ENCODE data around the gene PRKD1. TPM values are rescaled to one million over a fixed set of nuclear protein-coding genes. Genes with fewer than 3 reads are reported as not detected.

The PRKD1 gene
- total RNA-seq, 4 donors from 2014 or later, result 3.5 to 6.4 (median 4.4) TPM

DNA sequence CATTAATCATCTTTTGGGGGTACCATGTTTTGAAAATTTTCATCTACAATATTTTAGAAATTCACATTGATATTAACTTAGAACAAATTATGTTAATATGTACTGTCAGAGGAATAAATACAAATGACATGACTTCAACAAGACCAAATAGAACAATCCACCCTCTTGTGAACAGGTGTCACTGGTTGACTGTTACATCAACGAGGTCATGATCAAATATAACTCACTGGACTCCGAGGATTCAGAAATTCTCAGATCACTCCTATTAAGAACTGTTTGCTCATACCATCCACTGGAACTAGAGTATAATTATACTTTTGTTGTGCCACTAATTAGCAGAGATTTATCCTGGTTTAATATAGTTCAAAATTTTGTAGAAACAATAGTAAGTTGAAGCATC is 318.8 kb downstream of the PRKD1 start:
- Histone ChIP-seq H3K36me3 (no peaks in the 10 kb centered on the region), H3K9me3 (no peaks in the 10 kb centered on the region), H3K4me3 (no peak overlapping the region), H3K4me1 (no peaks in the 10 kb centered on the region), H3K27ac (no peak overlapping the region), H3K27me3 (no peaks in the 10 kb centered on the region)
- in situ Hi-C loops (cut with MboI; ENCODE audit: low pct_ligation_motif_present in 1 of 4, low pct_unique_long_range_greater_than_20kb in 1 of 4, low sequenced_read_pairs in 3 of 4), result no loop called here
- TF ChIP-seq, protein P1, sequence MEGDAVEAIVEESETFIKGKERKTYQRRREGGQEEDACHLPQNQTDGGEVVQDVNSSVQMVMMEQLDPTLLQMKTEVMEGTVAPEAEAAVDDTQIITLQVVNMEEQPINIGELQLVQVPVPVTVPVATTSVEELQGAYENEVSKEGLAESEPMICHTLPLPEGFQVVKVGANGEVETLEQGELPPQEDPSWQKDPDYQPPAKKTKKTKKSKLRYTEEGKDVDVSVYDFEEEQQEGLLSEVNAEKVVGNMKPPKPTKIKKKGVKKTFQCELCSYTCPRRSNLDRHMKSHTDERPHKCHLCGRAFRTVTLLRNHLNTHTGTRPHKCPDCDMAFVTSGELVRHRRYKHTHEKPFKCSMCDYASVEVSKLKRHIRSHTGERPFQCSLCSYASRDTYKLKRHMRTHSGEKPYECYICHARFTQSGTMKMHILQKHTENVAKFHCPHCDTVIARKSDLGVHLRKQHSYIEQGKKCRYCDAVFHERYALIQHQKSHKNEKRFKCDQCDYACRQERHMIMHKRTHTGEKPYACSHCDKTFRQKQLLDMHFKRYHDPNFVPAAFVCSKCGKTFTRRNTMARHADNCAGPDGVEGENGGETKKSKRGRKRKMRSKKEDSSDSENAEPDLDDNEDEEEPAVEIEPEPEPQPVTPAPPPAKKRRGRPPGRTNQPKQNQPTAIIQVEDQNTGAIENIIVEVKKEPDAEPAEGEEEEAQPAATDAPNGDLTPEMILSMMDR (IDR thresholded peaks at IDR 0.05), result no peak
- TF ChIP-seq EP300 (IDR thresholded peaks at IDR 0.05; ENCODE audit: low read depth) (no peak), POLR2A (IDR thresholded peaks at IDR 0.05) (no peak), POLR2AphosphoS5 (IDR thresholded peaks at IDR 0.05) (no peak)
- DNase-seq, result no peak
- intact Hi-C loops (cut with DNase I; ENCODE audit: low total_unique reads), result no loop called here
- 80 to 86% methylated on average over 2 of the region's 2 CpGs for WGBS, 2 donors (ENCODE audit: low coverage in 1 of 2)

DNA sequence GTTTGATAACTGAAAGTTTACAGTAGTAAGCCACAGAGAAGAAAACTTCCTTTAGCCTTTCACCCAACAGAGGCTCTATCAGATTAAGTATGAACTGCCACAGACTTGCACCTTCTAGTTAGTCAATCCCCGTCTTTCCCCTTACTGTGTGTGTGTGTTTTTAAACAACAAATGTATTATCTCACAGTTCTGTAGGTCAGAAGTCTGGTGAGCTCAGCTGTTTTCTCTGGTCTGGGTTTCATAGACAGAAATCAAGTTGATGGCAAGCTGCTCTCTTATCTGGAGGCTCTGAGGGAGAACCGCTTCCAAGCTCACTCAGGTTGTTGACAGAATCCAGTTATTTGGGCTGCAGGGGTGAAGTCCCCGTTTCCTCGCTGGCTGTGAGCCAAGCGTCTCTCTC is 320.5 kb downstream of the PRKD1 start:
- H3K36me3 ChIP-seq, result no peaks in the 10 kb centered on the region

GRCh38 chr14:29603696-29604095 is 324.0 kb downstream of the PRKD1 start:
- no peaks in the 10 kb centered on the region for H3K9me3 ChIP-seq
- H3K36me3 ChIP-seq, result no peaks in the 10 kb centered on the region
- no peak overlapping the region for H3K4me3 ChIP-seq
- in situ Hi-C loops (cut with MboI; ENCODE audit: low pct_ligation_motif_present in 1 of 4, low pct_unique_long_range_greater_than_20kb in 1 of 4, low sequenced_read_pairs in 3 of 4) (no loop called here), intact Hi-C loops (cut with DNase I; ENCODE audit: low total_unique reads) (no loop called here)
- DNase-seq, result no peak
- H3K27ac ChIP-seq, result no peak overlapping the region
- WGBS, 2 donors (ENCODE audit: low coverage in 1 of 2), result 80 to 85% methylated on average over 3 of the region's 3 CpGs
- H3K4me1 ChIP-seq, result no peaks in the 10 kb centered on the region
- TF ChIP-seq POLR2AphosphoS5 (IDR thresholded peaks at IDR 0.05) (no peak), EP300 (IDR thresholded peaks at IDR 0.05; ENCODE audit: low read depth) (no peak), POLR2A (IDR thresholded peaks at IDR 0.05) (no peak)
- TF ChIP-seq, protein P1 (IDR thresholded peaks at IDR 0.05), result no peak
- H3K27me3 ChIP-seq, result no peaks in the 10 kb centered on the region

More for the DNA sequence above, 320.5 kb downstream of the PRKD1 start:
- no peaks in the 10 kb centered on the region for H3K9me3 ChIP-seq
- 83 to 100% methylated on average over 3 to 5 of the region's 5 CpGs for WGBS, 2 donors (ENCODE audit: low coverage in 1 of 2)
- no peak overlapping the region for H3K4me3 ChIP-seq
- in situ Hi-C loops (cut with MboI; ENCODE audit: low pct_ligation_motif_present in 1 of 4, low pct_unique_long_range_greater_than_20kb in 1 of 4, low sequenced_read_pairs in 3 of 4), result no loop called here
- H3K27ac ChIP-seq, result no peak overlapping the region
- TF ChIP-seq EP300 (IDR thresholded peaks at IDR 0.05; ENCODE audit: low read depth) (no peak), POLR2A (IDR thresholded peaks at IDR 0.05) (no peak), POLR2AphosphoS5 (IDR thresholded peaks at IDR 0.05) (no peak)
- TF ChIP-seq, protein P1 (IDR thresholded peaks at IDR 0.05), result no peak
- DNase-seq, result no peak
- no peaks in the 10 kb centered on the region for H3K27me3 ChIP-seq
- H3K4me1 ChIP-seq, result no peaks in the 10 kb centered on the region
- intact Hi-C loops (cut with DNase I; ENCODE audit: low total_unique reads), result no loop called here

- no peak overlapping the region for H3K27ac ChIP-seq
- DNase-seq, result no peak
- H3K36me3 ChIP-seq, result no peaks in the 10 kb centered on the region
- intact Hi-C loops (cut with DNase I; ENCODE audit: low total_unique reads), result no loop called here
- H3K4me1 ChIP-seq, result no peaks in the 10 kb centered on the region
- no peak overlapping the region for H3K4me3 ChIP-seq
- H3K9me3 ChIP-seq, result no peaks in the 10 kb centered on the region
- TF ChIP-seq EP300 (IDR thresholded peaks at IDR 0.05; ENCODE audit: low read depth), result no peak
- TF ChIP-seq POLR2A (IDR thresholded peaks at IDR 0.05), result no peak
- TF ChIP-seq, protein P1 (IDR thresholded peaks at IDR 0.05), result no peak
- TF ChIP-seq POLR2AphosphoS5 (IDR thresholded peaks at IDR 0.05), result no peak
- in situ Hi-C loops (cut with MboI; ENCODE audit: low pct_ligation_motif_present in 1 of 4, low pct_unique_long_range_greater_than_20kb in 1 of 4, low sequenced_read_pairs in 3 of 4), result no loop called here
- 85 to 88% methylated on average over 5 of the region's 5 CpGs for WGBS, 2 donors (ENCODE audit: low coverage in 1 of 2)
- no peaks in the 10 kb centered on the region for H3K27me3 ChIP-seq
Measured at GRCh38 chr14:29601616-29602015, 326.0 kb downstream of the PRKD1 start.
